K562 (cell line): ENCODE results near the gene RAB5B. TPM values are rescaled to one million over a fixed set of nuclear protein-coding genes. Genes with fewer than 3 reads are reported as not detected.
A peak's percentile ranks its signal among the peaks of the same experiment; 100 is the strongest.

ENCODE experiments used
- AFF1 ChIP-seq, 2 experiments: fragments of 450-650 bp; IDR thresholded peaks; 2 replicates each; pipeline ENCODE4 v1.6.1; 2018; ENCODE audit warnings: mild to moderate bottlenecking in 2 of 2, low read depth in 1 of 2; ENCODE audit not compliant: partially characterized antibody in 2 of 2
- ARID1B ChIP-seq: fragments of 450-650 bp; IDR thresholded peaks from 2 replicates; pipeline ENCODE4 v1.6.1; 2016; ENCODE audit warnings: antibody characterized with exemption, mild to moderate bottlenecking, inconsistent platforms
- CBFA2T3 ChIP-seq: fragments of 450-650 bp; IDR thresholded peaks from 2 replicates; pipeline ENCODE4 v1.6.1; 2017
- CEBPB ChIP-seq: fragments of 450-650 bp; IDR thresholded peaks from 2 replicates; pipeline ENCODE4 v1.6.1; 2016; ENCODE audit warnings: missing genetic modification characterization, missing compliant biosample characterization
- FIP1L1 ChIP-seq: fragments of 200-400 bp; formaldehyde crosslinking; IDR thresholded peaks from 2 replicates; pipeline ENCODE4 v1.6.1; 2018; ENCODE audit warnings: mild to moderate bottlenecking, low read depth, low read length; ENCODE audit not compliant: poor library complexity, severe bottlenecking
- HDGF ChIP-seq: fragments of 450-650 bp; IDR thresholded peaks from 2 replicates; pipeline ENCODE4 v1.6.1; 2016
- HMGN3 ChIP-seq: IDR thresholded peaks from 2 replicates; pipeline ENCODE4 v1.6.1; 2011; ENCODE audit warnings: borderline replicate concordance, low read depth, mild to moderate bottlenecking, mixed read lengths, low read length; ENCODE audit not compliant: insufficient read length; ENCODE audit errors: extremely low read depth
- LARP7 ChIP-seq: fragments of 450-650 bp; IDR thresholded peaks from 2 replicates; pipeline ENCODE4 v1.6.1; 2016
- MAFG ChIP-seq: fragments of 450-650 bp; conservative IDR thresholded peaks from 2 replicates; pipeline ENCODE4 v1.6.1; 2016; ENCODE audit warnings: missing genetic modification characterization, missing compliant biosample characterization
- MECOM ChIP-seq: fragments of 250-450 bp; sonication (Bioruptor Pico); IDR thresholded peaks from 2 replicates; pipeline ENCODE4 v1.8.0; 2022; ENCODE audit warnings: inconsistent platforms
- NCOA4 ChIP-seq: fragments of 450-650 bp; IDR thresholded peaks from 2 replicates; pipeline ENCODE4 v1.6.1; 2018; ENCODE audit warnings: mild to moderate bottlenecking; ENCODE audit not compliant: partially characterized antibody
- NEUROD1 ChIP-seq: fragments of 150-350 bp; IDR thresholded peaks from 2 replicates; pipeline ENCODE4 v1.6.1; 2014; ENCODE audit warnings: borderline replicate concordance, low read length, low read depth; ENCODE audit not compliant: partially characterized antibody
- RBM34 ChIP-seq: fragments of 200-400 bp; formaldehyde crosslinking; IDR thresholded peaks from 2 replicates; pipeline ENCODE4 v1.6.1; 2018; ENCODE audit warnings: low read length, borderline replicate concordance; ENCODE audit not compliant: insufficient read depth
- SMAD2 ChIP-seq: fragments of 150-350 bp; IDR thresholded peaks from 2 replicates; pipeline ENCODE4 v1.6.1; 2014; ENCODE audit warnings: low read depth, mild to moderate bottlenecking, low read length
- SMARCA4 ChIP-seq: fragments of 450-650 bp; IDR thresholded peaks from 2 replicates; pipeline ENCODE4 v1.6.1; 2016
- SMARCC2 ChIP-seq: fragments of 450-650 bp; IDR thresholded peaks from 2 replicates; pipeline ENCODE4 v1.6.1; 2017; ENCODE audit warnings: antibody characterized with exemption, moderate library complexity, mild to moderate bottlenecking, low read depth
- SMARCE1 ChIP-seq: fragments of 450-650 bp; IDR thresholded peaks from 2 replicates; pipeline ENCODE4 v1.7.1; 2016; ENCODE audit warnings: mild to moderate bottlenecking
- SRSF9 ChIP-seq: fragments of 200-400 bp; formaldehyde crosslinking; IDR thresholded peaks from 2 replicates; pipeline ENCODE4 v1.6.1; 2017; ENCODE audit warnings: low read depth, low read length, borderline replicate concordance
- ZHX1 ChIP-seq: fragments of 150-350 bp; conservative IDR thresholded peaks from 2 replicates; pipeline ENCODE4 v1.6.1; 2014; ENCODE audit warnings: low read length
- ZNF324 ChIP-seq: fragments of 250-450 bp; sonication (Bioruptor Pico); IDR thresholded peaks from 2 replicates; pipeline ENCODE4 v1.4.0; 2020; ENCODE audit warnings: mild to moderate bottlenecking
- ZNF561 ChIP-seq: fragments of 450-650 bp; formaldehyde crosslinking; conservative IDR thresholded peaks from 2 replicates; pipeline ENCODE4 v1.4.0; 2020; ENCODE audit warnings: mild to moderate bottlenecking, moderate library complexity
- polyA plus RNA-seq, 8 experiments: library from polyadenylated mRNA; depleted of rRNA in 4 of 8; stranded (reverse) in 5 of 8; unstranded in 3 of 8; fragments of >200 nt; fragmentation: Nextera tagmentation in 2 of 8; fragmentation: Illumina TruSeq in 1 of 8; extraction: Ambion mirVana in 2 of 8; extraction: Trizol in 1 of 8; gene quantifications; 2 replicates each; pipeline versions ENCODE4 v1.2.1 to v1.2.3, GENCODE V29; 2011 to 2014; ENCODE audit warnings: inconsistent platforms in 1 of 8, missing spikeins in 1 of 8
- total RNA-seq, 7 experiments: library from RNA; depleted of rRNA in 6 of 7; stranded (reverse); fragments of >200 nt in 6 of 7; fragmentation: Illumina TruSeq in 2 of 7; extraction: Trizol in 2 of 7; gene quantifications; 2 replicates each; pipeline versions ENCODE4 v1.2.1 to v1.2.3, GENCODE V29; 2011 to 2021; ENCODE audit warnings: low replicate concordance in 1 of 7
- TF ChIP-seq, protein P1 (sequence below): fragments of 450-650 bp; IDR thresholded peaks from 2 replicates; pipeline ENCODE4 v1.7.0; 2016; ENCODE audit warnings: borderline replicate concordance

RAB5B gene
- total and polyA plus RNA-seq, 9 of the 15 experiments (the other 6 are each of a cell fraction or from before 2014, with no cell fraction given) = 6.8 to 73.8 (median 25.2) TPM

DNA sequence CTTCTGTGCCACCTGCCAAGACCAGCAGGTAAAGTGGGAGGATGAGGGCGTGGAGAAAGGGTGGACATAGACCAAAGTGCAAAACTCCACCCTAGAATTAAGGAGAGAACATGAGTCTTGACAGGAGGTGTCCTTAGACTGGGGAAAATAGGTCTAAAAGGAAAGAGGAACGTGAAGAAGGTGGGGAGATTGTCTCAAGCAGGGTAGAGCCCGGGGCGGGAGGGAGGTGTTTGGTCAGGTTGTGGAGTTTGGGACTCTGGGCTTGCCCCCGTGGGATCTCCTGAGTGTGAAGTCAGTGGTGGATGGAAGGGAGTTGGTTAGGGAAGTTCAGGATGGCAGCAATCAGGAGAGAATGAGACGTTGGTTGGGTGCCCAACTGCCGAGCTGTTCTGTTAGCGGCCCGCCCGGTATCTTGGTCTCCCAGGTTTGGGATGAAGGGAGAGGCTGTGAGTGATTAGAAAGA lies 42.5 kb upstream of the RAB5B start (continued):
- TF ChIP-seq ZHX1 (no peak), CBFA2T3 (0 out of 2 replicates have a peak, but pooled peaks have one; percentile 26), SMARCA4 (peak; percentile 23; the same call in 1 of the 2 replicates), ZNF324 (CRISPR knock-in tag) (no peak), ZNF561 (CRISPR knock-in tag) (no peak), SMARCE1 (0 out of 2 replicates have a peak, but pooled peaks have one; percentile 18), HDGF (0 out of 2 replicates have a peak, but pooled peaks have one; percentile 64), CEBPB (tag) (no peak), HMGN3 (no peak), RBM34 (no peak), NCOA4 (peak; percentile 66), SMARCC2 (no peak), MAFG (tag) (no peak), AFF1 (IDR thresholded peaks at IDR 0.05; ENCODE audit: low read depth in 1 of 2, partially characterized antibody in 2 of 2) (no peak), NEUROD1 (no peak), MECOM (no peak), SRSF9 (no peak), LARP7 (0 out of 2 replicates have a peak, but pooled peaks have one; percentile 41), ARID1B (0 out of 2 replicates have a peak, but pooled peaks have one; percentile 25), SMAD2 (no peak), FIP1L1 (no peak)
- TF ChIP-seq, protein P1, sequence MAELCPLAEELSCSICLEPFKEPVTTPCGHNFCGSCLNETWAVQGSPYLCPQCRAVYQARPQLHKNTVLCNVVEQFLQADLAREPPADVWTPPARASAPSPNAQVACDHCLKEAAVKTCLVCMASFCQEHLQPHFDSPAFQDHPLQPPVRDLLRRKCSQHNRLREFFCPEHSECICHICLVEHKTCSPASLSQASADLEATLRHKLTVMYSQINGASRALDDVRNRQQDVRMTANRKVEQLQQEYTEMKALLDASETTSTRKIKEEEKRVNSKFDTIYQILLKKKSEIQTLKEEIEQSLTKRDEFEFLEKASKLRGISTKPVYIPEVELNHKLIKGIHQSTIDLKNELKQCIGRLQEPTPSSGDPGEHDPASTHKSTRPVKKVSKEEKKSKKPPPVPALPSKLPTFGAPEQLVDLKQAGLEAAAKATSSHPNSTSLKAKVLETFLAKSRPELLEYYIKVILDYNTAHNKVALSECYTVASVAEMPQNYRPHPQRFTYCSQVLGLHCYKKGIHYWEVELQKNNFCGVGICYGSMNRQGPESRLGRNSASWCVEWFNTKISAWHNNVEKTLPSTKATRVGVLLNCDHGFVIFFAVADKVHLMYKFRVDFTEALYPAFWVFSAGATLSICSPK = 0 out of 2 replicates have a peak, but pooled peaks have one; percentile 78
